GM21576 (cell line): ENCODE measurements around the gene TAGLN2.

Experiments
- ATAC-seq: cut with Tn5 transposase; IDR thresholded peaks from one replicate; pipeline ENCODE4 v1.9.1; 2021; ENCODE audit warnings: mild to moderate bottlenecking, moderate library complexity; ENCODE audit not compliant: unreplicated experiment

Gene TAGLN2

GRCh38 chr1:159880430-159880829 is 44.9 kb downstream of the TAGLN2 start:
- no peak for ATAC-seq

DNA sequence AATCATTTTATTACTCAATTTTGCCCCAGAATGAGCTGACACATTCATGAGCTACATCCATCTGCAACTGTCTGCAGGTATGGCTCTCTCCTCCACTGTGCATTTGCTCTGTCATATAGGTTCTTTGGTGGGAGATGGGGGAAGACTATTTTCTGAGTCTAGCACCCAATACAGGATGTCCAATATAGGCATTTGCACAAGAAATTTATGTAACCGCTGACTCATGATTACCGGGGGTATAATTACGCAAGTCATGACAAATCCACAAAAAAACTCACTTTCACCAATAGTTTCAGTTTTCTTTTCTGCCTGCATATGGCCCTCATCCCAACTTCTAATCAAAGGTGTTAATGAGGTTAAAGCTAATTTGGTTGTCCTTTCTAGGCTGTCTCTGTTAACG is 45.3 kb downstream of the TAGLN2 start:
- no peak for ATAC-seq

DNA sequence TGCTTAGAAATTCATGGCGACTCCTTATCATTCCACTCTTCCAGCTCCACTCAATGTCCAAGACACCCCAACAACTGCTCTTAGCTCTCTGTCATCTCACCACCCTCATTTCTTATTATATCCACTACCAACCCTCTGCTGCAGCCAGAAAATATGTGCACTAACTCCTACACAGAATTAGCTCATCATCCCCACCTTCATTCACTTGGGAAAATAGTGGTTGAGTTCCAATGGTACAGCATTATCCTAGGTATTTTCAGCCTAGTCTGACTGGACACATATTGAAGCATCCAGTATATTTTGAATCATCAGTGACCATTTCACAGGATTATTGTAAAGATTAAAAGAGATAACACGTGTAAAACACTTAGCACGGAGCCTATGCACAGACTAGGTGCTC is 46.2 kb downstream of the TAGLN2 start:
- no peak for ATAC-seq

GRCh38 chr1:159877695-159878444 is 47.4 kb downstream of the TAGLN2 start:
- ATAC-seq, result no peak

DNA sequence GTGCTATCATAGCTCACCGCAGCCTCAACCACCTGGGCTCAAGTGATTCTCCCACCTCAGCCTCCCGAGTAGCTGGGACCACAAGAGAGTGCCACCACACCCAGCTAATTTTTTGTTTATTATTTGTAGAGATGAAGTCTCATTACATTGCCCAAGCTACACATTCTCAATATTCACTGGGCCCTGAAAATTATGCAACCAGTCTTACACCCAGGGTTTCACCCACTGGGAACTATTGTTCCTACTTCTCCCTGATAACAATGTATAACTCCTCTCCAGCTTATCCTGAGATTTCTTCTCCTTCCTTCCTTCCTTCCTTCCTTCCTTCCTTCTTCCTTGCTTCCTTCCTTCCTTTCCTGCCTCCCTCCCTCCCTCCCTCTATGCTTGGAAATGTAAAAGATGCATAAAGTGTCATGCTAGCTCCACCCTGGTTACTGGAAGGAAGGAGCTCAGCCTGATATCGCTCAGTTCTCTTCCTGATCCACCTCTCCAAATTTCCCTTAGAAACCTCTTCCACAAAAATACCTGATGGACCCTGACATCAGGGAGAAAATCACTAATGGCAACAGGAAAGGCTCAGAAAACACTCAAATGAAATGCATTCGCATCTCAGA is 51.7 kb downstream of the TAGLN2 start:
- ATAC-seq, result no peak

- ATAC-seq, result no peak
These were observed 52.4 kb downstream of the TAGLN2 start for GRCh38 chr1:159872891-159873290.

DNA sequence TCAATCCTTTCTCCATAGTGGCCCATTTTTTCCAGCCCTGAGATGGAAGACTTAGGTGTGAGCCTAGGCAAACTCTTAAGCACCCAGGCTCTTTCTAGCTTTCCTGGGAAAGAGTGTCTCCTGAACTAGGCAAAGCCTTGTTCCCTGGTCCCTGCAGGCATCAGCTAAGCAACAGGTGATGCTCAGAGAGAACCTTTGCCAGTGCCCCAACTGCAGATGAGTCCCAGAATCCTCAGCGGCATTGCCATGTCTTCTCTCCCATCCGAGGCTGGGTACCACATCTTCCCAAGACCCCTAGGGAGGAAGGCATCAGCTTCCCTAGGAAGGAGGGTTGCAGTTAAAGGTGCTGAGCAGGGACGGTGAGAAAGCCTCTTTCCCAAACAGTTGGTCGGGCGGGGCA is 54.6 kb downstream of the TAGLN2 start:
- no peak for ATAC-seq

GRCh38 chr1:159869607-159870006 is 55.7 kb downstream of the TAGLN2 start:
- ATAC-seq, result no peak

GRCh38 chr1:159869173-159869572 is 56.1 kb downstream of the TAGLN2 start:
- ATAC-seq, result no peak

DNA sequence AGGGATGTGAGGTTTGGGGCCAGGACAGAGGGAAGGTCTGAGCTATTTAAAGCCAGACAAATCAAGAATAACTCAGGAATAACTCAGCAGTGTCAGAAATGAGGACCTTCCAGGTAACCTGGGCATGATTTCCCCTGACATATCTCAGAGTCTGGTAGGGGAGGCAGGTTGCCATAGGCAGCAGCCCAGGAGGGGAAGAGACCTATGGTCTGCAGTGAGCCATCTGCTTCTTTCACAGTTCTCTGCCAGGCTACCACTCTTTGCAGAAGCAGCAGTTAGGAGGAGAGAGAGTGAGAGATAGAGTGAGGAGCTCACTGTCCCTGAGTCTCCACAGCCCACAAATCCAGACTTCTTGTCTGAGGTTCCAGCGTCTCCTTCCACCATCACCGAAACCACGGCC is 56.5 kb downstream of the TAGLN2 start:
- ATAC-seq, result no peak
